Embryonic facial prominence (tissue), 1 donor: ENCODE data around the gene SP140.
A peak's percentile ranks its signal among the peaks of the same experiment; 100 is the strongest.
"Not testable (repeated sequence)": the region's sequence is repeated elsewhere in the genome, so short reads cannot be mapped to it uniquely, and the experiment has no call there.

Experiments used
- DNase-seq: peaks from one replicate; pipeline ENCODE4 v3.0.0-alpha.2; 2016; ENCODE audit errors: extremely low spot score

The SP140 gene

DNA sequence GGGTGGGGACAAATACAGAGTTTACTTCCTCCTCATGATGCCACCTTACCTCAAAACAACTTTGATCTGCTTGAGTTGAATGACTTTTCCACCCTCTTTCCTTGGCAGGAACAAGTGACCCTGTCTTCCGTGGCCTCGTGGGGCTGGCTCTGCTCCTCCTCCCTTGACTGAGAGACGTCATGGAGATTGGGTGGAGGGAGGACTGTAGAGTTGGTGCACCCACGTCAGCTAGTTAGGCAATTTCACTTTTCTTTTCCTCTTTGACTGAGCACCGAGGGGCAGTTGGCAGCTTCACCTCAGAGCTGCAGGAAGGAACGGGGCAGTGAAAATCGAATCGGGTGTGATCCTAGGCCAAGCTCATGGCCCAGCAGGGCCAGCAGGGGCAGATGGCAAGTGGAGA is at the start of gene SP140:
TSS of gene SP140 (plus strand) at position 251 of the 400 bp plus-strand sequence. CDS start at position 360, 109 bp downstream.
- DNase-seq, result no peak

GRCh38 chr2:230176996-230177395 is 48.5 kb upstream of the SP140 start:
- no peak for DNase-seq

GRCh38 chr2:230178546-230179485 is 46.7 kb upstream of the SP140 start:
- DNase-seq, result no peak

- DNase-seq, result no peak
Observed at GRCh38 chr2:230179907-230180306, 45.6 kb upstream of the SP140 start.

GRCh38 chr2:230181195-230181594 is 44.3 kb upstream of the SP140 start:
- no peak for DNase-seq

DNA sequence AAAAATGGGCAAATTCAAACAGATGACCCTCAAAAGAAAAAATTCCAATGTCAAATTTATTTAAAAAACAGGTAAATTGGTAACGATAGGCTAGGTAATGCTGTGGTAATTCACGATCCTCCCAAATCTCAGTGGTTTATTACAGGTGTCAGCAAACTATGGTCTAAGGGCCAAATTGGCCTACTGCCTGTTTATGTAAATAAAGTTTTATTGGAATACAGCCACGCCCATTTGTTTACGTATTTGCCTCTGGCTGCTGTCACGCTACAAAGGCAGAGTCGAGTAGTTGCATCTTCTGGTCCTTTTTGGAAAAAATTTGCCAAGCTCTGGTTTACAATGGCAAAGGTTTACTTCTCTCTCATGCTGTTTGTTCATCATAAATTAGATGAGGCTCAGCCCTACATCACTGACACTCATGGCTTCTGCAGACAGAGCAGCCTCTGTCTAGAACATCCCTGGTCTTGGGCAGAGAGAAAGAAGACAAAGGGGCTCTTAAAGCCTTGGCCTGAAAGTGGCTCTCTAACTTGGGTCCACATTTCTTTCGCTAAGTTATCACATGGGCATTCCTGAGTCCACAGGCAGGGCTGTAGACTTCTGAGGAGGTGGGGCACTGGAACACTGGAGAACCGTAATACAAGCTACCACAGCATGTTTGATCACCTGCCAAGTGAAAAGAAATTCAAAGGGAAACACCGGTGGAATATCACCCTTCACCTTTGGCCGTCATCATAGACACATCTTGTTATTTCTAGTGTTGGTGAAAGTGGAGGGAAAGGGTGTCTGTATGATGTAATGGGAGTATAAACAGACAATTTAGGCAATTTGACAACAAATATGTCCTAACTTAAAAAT is 40.6 kb upstream of the SP140 start:
- DNase-seq, result no peak

- no peak for DNase-seq
Observed at GRCh38 chr2:230202430-230203109, 23.0 kb upstream of the SP140 start.

GRCh38 chr2:230203110-230203676 is 22.3 kb upstream of the SP140 start:
- DNase-seq, result no peak

DNA sequence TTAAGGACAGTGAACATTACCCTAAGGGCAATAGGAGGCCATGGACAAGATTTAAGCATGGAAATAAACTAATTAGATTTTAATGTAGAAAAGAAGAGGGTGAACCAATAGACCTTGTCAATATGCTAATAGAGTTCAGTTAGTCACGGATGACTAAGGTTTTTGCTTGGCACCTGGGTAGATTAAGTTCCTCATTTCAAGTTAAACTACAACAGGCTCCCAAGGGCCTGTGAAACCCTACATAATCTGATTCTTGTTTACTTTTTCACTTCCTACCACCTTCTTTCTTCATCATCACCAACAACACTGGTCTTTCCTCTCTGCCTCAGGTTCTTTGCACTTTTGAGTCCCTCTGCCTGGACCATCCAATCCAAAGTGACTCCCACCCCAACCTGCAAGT is 20.5 kb upstream of the SP140 start:
- no peak for DNase-seq

GRCh38 chr2:230205721-230206120 is 19.8 kb upstream of the SP140 start:
- no peak for DNase-seq

GRCh38 chr2:230208576-230208975 is 17.0 kb upstream of the SP140 start:
- DNase-seq, result no peak

- DNase-seq, result no peak
Observed at GRCh38 chr2:230209422-230210051, 16.0 kb upstream of the SP140 start.

- no peak for DNase-seq
Observed at GRCh38 chr2:230216489-230216888, 9.0 kb upstream of the SP140 start.

- no peak for DNase-seq
Observed at GRCh38 chr2:230217424-230217823, 8.1 kb upstream of the SP140 start.

DNA sequence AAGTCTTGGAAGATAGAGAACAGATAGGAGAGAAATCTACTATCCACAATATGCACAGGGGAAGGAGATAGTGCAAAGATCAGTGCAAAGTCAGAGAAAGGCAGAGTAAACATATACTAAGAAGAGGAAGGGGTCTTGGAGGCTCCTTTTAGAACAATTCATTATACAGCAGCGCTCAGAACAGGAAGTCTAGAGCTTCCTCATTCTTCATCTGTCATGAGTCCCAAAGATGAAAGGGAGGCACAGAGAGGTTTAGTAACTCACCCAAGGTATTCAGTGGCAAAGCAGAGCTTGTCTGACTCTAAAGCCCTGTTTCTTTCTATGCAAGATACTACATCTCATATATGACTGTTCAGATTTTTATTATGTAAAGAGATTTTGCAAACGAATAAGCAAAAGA is 7.1 kb upstream of the SP140 start:
- DNase-seq, result peak; percentile 6

- DNase-seq, result peak; percentile 67
Observed at GRCh38 chr2:230219419-230220331, 5.9 kb upstream of the SP140 start, which contains the start of gene SP110. SP110 (minus strand) TSS chr2:230219984; CDS start chr2:230216927, 3,057 bp downstream.

GRCh38 chr2:230220347-230220969 is 5.1 kb upstream of the SP140 start:
- no peak for DNase-seq

DNA sequence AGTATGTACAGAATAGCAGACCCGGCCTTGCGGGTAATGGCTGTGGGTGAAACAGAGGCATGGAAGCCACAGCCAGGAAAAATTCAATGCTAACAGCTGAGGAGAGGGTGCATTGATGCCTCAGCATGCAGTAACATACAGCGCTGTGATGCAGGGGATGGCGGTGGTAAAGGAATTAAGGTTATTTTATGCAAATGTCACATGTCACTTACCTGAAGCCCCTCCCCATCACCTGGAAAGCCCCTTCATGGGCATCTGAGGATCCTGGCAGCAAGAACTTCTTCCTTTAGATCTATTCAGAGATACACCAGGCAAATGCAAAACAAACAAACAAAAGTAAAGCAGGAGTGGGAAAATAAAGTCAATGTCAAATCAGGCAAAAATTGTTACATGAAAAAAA is 4.0 kb upstream of the SP140 start:
- DNase-seq, result no peak

GRCh38 chr2:230222829-230223228 is 2.7 kb upstream of the SP140 start:
- not testable (repeated sequence) for DNase-seq
